Vein endothelial cell (primary cell): ENCODE results near the gene LIMA1. TPM values are rescaled to one million over a fixed set of nuclear protein-coding genes. Genes with fewer than 3 reads are reported as not detected.
A peak's percentile ranks its signal among the peaks of the same experiment; 100 is the strongest.

Source experiments
- small RNA-seq: library from RNA; depleted of rRNA; stranded (forward); fragments of <200 nt; gene quantifications from one replicate; pipeline ENCODE3, GENCODE V24; 2012
- total RNA-seq: library from RNA; depleted of rRNA; stranded (reverse); fragments of >200 nt; gene quantifications from 2 replicates; pipeline ENCODE4 v1.2.3, GENCODE V29; 2012

LIMA1 gene
- 128 and 139 TPM in 2 replicates for total RNA-seq

GRCh38 chr12:50283229-50283923 is at the start of gene LIMA1:
Gene LIMA1, minus strand, starts transcription at chr12:50283520. Its CDS starts 34,769 bp downstream, at chr12:50248751.

GRCh38 chr12:50167049-50167828 is 116.1 kb downstream of the LIMA1 start, which contains the start of gene CERS5:
Gene CERS5, minus strand, starts transcription at chr12:50167369. Its CDS starts 72 bp downstream, at chr12:50167297.

Small RNA genes within 50 kb of the gene (small RNA-seq; reads per million reads assigned to genes)
- gene MIR1293 = 1.5 reads per million, percentile 72 among the genes with 10 or more reads in this experiment
- gene RNU6-1093P = not detected

Other genes with a start within 250 kb of the LIMA1 start
- under 0.01 TPM in 1 of 2 replicates, not detected in the other for gene ASIC1, start 225.9 kb downstream of the LIMA1 start, total RNA-seq
- 115 and 125 TPM in 2 replicates for gene SMARCD1, start 198.2 kb downstream of the LIMA1 start, total RNA-seq
- under 0.01 TPM in 1 of 2 replicates, not detected in the other for gene GPD1, start 179.5 kb downstream of the LIMA1 start, total RNA-seq
- 26.8 and 29.4 TPM in 2 replicates for gene COX14, start 171.3 kb downstream of the LIMA1 start, total RNA-seq
- gene CERS5, start 116.2 kb downstream of the LIMA1 start, total RNA-seq = 27.8 and 35.1 TPM in 2 replicates
- not detected in 2 replicates for gene FAM186A, start 113.1 kb upstream of the LIMA1 start, total RNA-seq
- gene LARP4, start 117.4 kb upstream of the LIMA1 start, total RNA-seq = 48.3 and 50.3 TPM in 2 replicates
- 38.2 and 54.2 TPM in 2 replicates for gene DIP2B, start 221.5 kb upstream of the LIMA1 start, total RNA-seq